ENCODE data around the gene HS3ST5.

The HS3ST5 gene, protein sequence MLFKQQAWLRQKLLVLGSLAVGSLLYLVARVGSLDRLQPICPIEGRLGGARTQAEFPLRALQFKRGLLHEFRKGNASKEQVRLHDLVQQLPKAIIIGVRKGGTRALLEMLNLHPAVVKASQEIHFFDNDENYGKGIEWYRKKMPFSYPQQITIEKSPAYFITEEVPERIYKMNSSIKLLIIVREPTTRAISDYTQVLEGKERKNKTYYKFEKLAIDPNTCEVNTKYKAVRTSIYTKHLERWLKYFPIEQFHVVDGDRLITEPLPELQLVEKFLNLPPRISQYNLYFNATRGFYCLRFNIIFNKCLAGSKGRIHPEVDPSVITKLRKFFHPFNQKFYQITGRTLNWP

GRCh38 chr6:114342826-114343781, at the start of gene HS3ST5:
HS3ST5 (minus strand) TSS chr6:114343023; CDS start chr6:114062845, 280,178 bp downstream.
- peak within 1 kb of the TSS; percentile 56 for H3K4me3 ChIP-seq (ENCODE audit: low read depth, low read length)
- peak; percentile 5 for DNase-seq (ENCODE audit: low read depth)
- in situ Hi-C loops (cut with HindIII; ENCODE audit: low sequenced_read_pairs) = no loop called here
- TF ChIP-seq, protein P1, sequence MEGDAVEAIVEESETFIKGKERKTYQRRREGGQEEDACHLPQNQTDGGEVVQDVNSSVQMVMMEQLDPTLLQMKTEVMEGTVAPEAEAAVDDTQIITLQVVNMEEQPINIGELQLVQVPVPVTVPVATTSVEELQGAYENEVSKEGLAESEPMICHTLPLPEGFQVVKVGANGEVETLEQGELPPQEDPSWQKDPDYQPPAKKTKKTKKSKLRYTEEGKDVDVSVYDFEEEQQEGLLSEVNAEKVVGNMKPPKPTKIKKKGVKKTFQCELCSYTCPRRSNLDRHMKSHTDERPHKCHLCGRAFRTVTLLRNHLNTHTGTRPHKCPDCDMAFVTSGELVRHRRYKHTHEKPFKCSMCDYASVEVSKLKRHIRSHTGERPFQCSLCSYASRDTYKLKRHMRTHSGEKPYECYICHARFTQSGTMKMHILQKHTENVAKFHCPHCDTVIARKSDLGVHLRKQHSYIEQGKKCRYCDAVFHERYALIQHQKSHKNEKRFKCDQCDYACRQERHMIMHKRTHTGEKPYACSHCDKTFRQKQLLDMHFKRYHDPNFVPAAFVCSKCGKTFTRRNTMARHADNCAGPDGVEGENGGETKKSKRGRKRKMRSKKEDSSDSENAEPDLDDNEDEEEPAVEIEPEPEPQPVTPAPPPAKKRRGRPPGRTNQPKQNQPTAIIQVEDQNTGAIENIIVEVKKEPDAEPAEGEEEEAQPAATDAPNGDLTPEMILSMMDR (IDR thresholded peaks at IDR 0.05; ENCODE audit: low read depth, low read length, missing control alignments) = peak; percentile 47

DNA sequence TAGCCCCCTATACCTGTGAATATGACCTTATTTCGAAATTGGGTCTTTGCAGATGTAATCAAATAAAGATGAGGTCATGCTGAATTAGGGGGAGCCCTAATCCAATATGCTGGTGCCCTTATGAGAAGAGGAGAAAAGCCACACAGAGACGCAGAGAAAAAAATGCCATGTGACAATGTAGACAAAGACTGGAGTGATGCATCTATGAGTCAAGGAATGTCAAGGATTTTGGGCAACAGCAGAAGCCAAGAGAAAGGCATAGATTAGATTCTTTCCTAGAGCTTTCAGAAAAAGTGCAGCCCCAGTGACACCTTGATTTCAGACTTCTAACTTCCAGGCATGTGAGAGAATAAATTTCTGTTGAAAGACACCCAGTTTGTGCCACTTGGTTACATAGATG, 47.4 kb upstream of the HS3ST5 start:
- in situ Hi-C loops (cut with HindIII; ENCODE audit: low sequenced_read_pairs) = no loop called here
- TF ChIP-seq, protein P1 (IDR thresholded peaks at IDR 0.05; ENCODE audit: low read depth, low read length, missing control alignments) = no peak
- DNase-seq (ENCODE audit: low read depth) = no peak

DNA sequence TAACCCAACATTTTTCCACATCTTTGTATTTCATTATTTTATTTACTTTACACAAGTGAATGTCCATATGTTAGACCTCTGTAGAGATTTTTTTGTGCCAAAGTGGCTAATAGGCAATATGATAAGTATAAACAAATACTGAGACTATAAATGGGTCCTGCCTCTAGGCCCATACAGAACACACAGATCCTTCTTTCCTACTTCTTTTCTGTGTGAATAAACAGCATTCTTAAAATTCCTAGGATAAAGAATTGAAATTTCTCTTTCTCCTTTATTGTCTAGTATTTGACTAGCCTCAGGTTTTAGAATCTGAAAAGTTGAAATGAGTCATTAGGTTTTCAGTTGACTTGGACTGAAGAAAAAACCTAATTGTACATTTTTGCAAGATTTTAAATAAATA, 46.3 kb upstream of the HS3ST5 start:
- TF ChIP-seq, protein P1 (IDR thresholded peaks at IDR 0.05; ENCODE audit: low read depth, low read length, missing control alignments) = no peak
- in situ Hi-C loops (cut with HindIII; ENCODE audit: low sequenced_read_pairs) = no loop called here
- no peak for DNase-seq (ENCODE audit: low read depth)
- H3K4me3 ChIP-seq (ENCODE audit: low read depth, low read length) = no peak overlapping the region

More for the DNA sequence above, 47.4 kb upstream of the HS3ST5 start:
- H3K4me3 ChIP-seq (ENCODE audit: low read depth, low read length) = no peak overlapping the region

DNA sequence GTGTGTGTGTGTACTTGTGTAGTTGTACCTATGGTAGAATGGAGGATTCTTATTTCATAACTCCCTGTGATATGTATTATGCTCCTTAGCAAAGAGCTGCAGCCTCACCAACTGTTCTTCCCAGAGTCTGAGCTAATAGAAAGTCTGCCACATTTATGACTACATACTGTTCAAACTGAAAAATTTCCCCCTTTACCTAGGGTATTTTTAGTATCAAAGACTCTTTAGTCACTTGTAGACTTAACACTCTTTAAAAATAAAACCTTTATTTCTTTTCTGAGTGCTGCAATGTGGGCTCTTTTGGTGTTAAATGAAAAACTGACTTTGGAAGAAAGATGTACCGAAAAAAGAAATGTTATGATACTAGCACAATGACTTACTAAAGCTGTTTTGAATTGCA, 39.6 kb upstream of the HS3ST5 start:
- no peak for DNase-seq (ENCODE audit: low read depth)
- TF ChIP-seq, protein P1 (IDR thresholded peaks at IDR 0.05; ENCODE audit: low read depth, low read length, missing control alignments) = no peak
- no peak overlapping the region for H3K4me3 ChIP-seq (ENCODE audit: low read depth, low read length)
- in situ Hi-C loops (cut with HindIII; ENCODE audit: low sequenced_read_pairs) = no loop called here

- TF ChIP-seq, protein P1 (IDR thresholded peaks at IDR 0.05; ENCODE audit: low read depth, low read length, missing control alignments) = no peak
- no peak for DNase-seq (ENCODE audit: low read depth)
- in situ Hi-C loops (cut with HindIII; ENCODE audit: low sequenced_read_pairs) = no loop called here
- H3K4me3 ChIP-seq (ENCODE audit: low read depth, low read length) = no peak overlapping the region
Measured at GRCh38 chr6:114377881-114378280, 35.1 kb upstream of the HS3ST5 start.

- H3K4me3 ChIP-seq (ENCODE audit: low read depth, low read length) = no peak overlapping the region
- TF ChIP-seq, protein P1 (IDR thresholded peaks at IDR 0.05; ENCODE audit: low read depth, low read length, missing control alignments) = no peak
- DNase-seq (ENCODE audit: low read depth) = no peak
- in situ Hi-C loops (cut with HindIII; ENCODE audit: low sequenced_read_pairs) = no loop called here
Measured at GRCh38 chr6:114376611-114377175, 33.9 kb upstream of the HS3ST5 start.
